DOHH2 (cell line): Measurements from ENCODE around the gene SDS.

Experiments used
- H3F3A ChIP-seq: fragments of 200-600 bp; sonication (generic), shearing (Covaris generic); 2 replicates; pipeline ENCODE4 v1.6.0; 2016; ENCODE audit warnings: antibody characterized with exemption, mild to moderate bottlenecking; ENCODE audit not compliant: control insufficient read depth, insufficient read depth
- H3K27ac ChIP-seq: fragments of 200-600 bp; sonication (generic); 2 replicates; pipeline ENCODE4 v1.5.1; 2014; ENCODE audit warnings: low read depth, mild to moderate bottlenecking, low read length, moderate library complexity
- H3K27me3 ChIP-seq: fragments of 200-600 bp; sonication (generic); 2 replicates; pipeline ENCODE4 v1.6.1; 2014; ENCODE audit warnings: mild to moderate bottlenecking, low read length, mixed read lengths; ENCODE audit not compliant: control insufficient read depth
- H3K36me3 ChIP-seq: fragments of 200-600 bp; sonication (generic); 2 replicates; pipeline ENCODE4 v1.6.1; 2014; ENCODE audit warnings: mild to moderate bottlenecking, low read length, moderate library complexity, mixed read lengths; ENCODE audit not compliant: control insufficient read depth
- H3K4me1 ChIP-seq: fragments of 200-600 bp; sonication (generic); 2 replicates; pipeline ENCODE4 v1.6.1; 2014; ENCODE audit warnings: mild to moderate bottlenecking, low read length, mixed read lengths; ENCODE audit not compliant: control insufficient read depth
- H3K4me2 ChIP-seq: fragments of 200-600 bp; sonication (generic); 2 replicates; pipeline ENCODE4 v1.6.0; 2014; ENCODE audit warnings: mild to moderate bottlenecking, low read length, moderate library complexity
- H3K4me3 ChIP-seq: fragments of 200-600 bp; sonication (generic); 2 replicates; pipeline ENCODE4 v1.5.1; 2014; ENCODE audit warnings: mild to moderate bottlenecking, low read length, mixed read lengths
- H3K79me2 ChIP-seq: fragments of 200-600 bp; sonication (generic); 2 replicates; pipeline ENCODE4 v1.6.1; 2014; ENCODE audit warnings: mild to moderate bottlenecking, low read length, mixed read lengths; ENCODE audit not compliant: control insufficient read depth
- H3K9me2 ChIP-seq: fragments of 200-600 bp; sonication (generic); replicated peaks from 2 replicates; pipeline ENCODE4 v1.6.1; 2014; ENCODE audit warnings: mild to moderate bottlenecking, low read length, mixed read lengths; ENCODE audit not compliant: control insufficient read depth
- H3K9me3 ChIP-seq: fragments of 200-600 bp; sonication (generic); 2 replicates; pipeline ENCODE4 v1.6.1; 2014; ENCODE audit warnings: antibody characterized with exemption, low read length, mixed read lengths; ENCODE audit not compliant: control insufficient read depth, insufficient read depth
- H4K20me1 ChIP-seq: fragments of 200-600 bp; sonication (generic); 2 replicates; pipeline ENCODE4 v1.6.0; 2014; ENCODE audit warnings: low read depth, mild to moderate bottlenecking, antibody characterized with exemption, low read length, moderate library complexity; ENCODE audit not compliant: control insufficient read depth, insufficient read depth
- CTCF ChIP-seq: fragments of 200-600 bp; sonication (generic); IDR thresholded peaks from one replicate; pipeline ENCODE4 v1.5.1; 2014; ENCODE audit warnings: antibody characterized with exemption, mild to moderate bottlenecking, low read depth, low read length; ENCODE audit not compliant: poor library complexity, severe bottlenecking
- EZH2phosphoT487 ChIP-seq: fragments of 200-600 bp; sonication (generic); IDR thresholded peaks from 2 replicates; pipeline ENCODE4 v1.6.1; 2017; ENCODE audit warnings: borderline replicate concordance, mild to moderate bottlenecking, antibody characterized with exemption, low read length, moderate library complexity, mixed read lengths

SDS gene

DNA sequence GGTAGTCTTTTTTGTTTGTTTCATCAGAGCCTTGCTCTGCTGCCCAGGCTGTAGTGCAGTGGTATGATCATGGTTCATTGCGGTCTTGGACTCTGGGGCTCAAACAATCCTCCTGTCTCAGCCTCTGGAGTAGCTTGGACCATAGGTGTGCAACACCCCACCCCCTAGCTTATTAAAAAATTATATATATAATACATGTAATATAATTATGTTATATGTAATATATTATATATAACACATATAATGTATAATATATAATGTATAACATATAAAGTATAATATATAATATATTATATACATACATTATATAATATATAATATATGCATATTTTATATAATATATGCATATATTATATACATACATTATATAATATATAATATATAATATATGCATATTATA lies 46.2 kb upstream of the SDS start:
- H3K79me2 ChIP-seq: no peaks in the 10 kb centered on the region
- H3K36me3 ChIP-seq: no peaks in the 10 kb centered on the region
- no peaks in the 10 kb centered on the region; the same call in 1 of the 2 replicates for H3K27me3 ChIP-seq
- H3K9me3 ChIP-seq: no peaks in the 10 kb centered on the region
- H4K20me1 ChIP-seq: no peaks in the 10 kb centered on the region
- H3K27ac ChIP-seq: no peak overlapping the region
- H3K9me2 ChIP-seq: no peaks in the 10 kb centered on the region
- H3K4me3 ChIP-seq: no peak overlapping the region
- H3K4me1 ChIP-seq: no peaks in the 10 kb centered on the region
- no peak overlapping the region for H3K4me2 ChIP-seq
- no peaks in the 10 kb centered on the region for H3F3A ChIP-seq
- TF ChIP-seq EZH2phosphoT487: no peak
- no peak for TF ChIP-seq CTCF

GRCh38 chr12:113449299-113449698 lies 45.6 kb upstream of the SDS start:
- Histone ChIP-seq H3K4me2 (no peak overlapping the region), H3K4me3 (no peak overlapping the region), H3K27ac (no peak overlapping the region), H3K27me3 (no peaks in the 10 kb centered on the region; the same call in 1 of the 2 replicates), H3K36me3 (no peaks in the 10 kb centered on the region), H4K20me1 (no peaks in the 10 kb centered on the region), H3F3A (no peaks in the 10 kb centered on the region), H3K79me2 (no peaks in the 10 kb centered on the region), H3K9me2 (no peaks in the 10 kb centered on the region), H3K4me1 (no peaks in the 10 kb centered on the region), H3K9me3 (no peaks in the 10 kb centered on the region)
- TF ChIP-seq CTCF: no peak
- no peak for TF ChIP-seq EZH2phosphoT487

- no peaks in the 10 kb centered on the region for H3K9me2 ChIP-seq
- H3K9me3 ChIP-seq: no peaks in the 10 kb centered on the region
- H3K4me1 ChIP-seq: no peaks in the 10 kb centered on the region
- H3K4me2 ChIP-seq: no peak overlapping the region
- H3K27me3 ChIP-seq: no peaks in the 10 kb centered on the region; the same call in 1 of the 2 replicates
- no peaks in the 10 kb centered on the region for H3K36me3 ChIP-seq
- no peaks in the 10 kb centered on the region for H3F3A ChIP-seq
- H3K79me2 ChIP-seq: no peaks in the 10 kb centered on the region
- TF ChIP-seq CTCF (no peak), EZH2phosphoT487 (no peak)
- H3K4me3 ChIP-seq: no peak overlapping the region
- no peaks in the 10 kb centered on the region for H4K20me1 ChIP-seq
- H3K27ac ChIP-seq: no peak overlapping the region
Measured at GRCh38 chr12:113448873-113449272, 45.2 kb upstream of the SDS start.
